ENCODE data around the gene THNSL1. TPM values are rescaled to one million over a fixed set of nuclear protein-coding genes. Genes with fewer than 3 reads are reported as not detected.
"Not testable (repeated sequence)": the region's sequence is repeated elsewhere in the genome, so short reads cannot be mapped to it uniquely, and the experiment has no call there.

THNSL1 gene
- total RNA-seq, 1 experiment from 2014 or later: 11.9 TPM

- in situ Hi-C loops (cut with HindIII; ENCODE audit: low pct_unique_long_range_greater_than_20kb, low sequenced_read_pairs): no loop called here
- no peak for DNase-seq (ENCODE audit: low read depth, low spot score)
Observed at GRCh38 chr10:24991298-24991697, 25.1 kb upstream of the THNSL1 start.

DNA sequence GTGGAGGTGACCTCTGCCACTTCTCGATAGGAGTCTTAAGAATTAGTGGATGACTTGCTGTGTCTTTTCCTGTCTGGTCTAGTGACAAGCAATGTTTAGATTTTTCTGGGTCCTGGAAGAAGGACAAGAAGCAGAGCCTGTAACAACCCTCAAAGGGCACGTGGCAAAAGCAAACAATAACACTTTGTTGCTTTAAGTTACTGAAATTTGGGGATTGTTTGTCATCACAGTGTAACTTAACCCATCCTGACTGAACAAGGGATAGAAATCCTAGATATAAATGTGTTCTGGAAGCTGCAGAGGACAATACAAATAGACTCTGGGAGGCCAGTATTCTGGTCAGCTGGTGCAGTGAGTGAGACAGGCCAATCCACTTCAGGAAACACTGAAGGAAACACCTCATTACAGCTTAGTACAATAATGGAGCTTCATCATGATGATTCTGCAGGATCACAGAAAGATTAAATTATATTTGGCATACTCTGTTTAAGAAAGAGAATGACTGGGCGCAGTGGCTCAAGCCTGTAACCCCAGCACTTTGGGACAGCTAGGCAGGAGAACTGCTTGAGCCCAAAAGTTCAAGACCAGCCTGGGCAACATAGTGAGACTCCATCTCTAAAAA is 23.8 kb upstream of the THNSL1 start:
- DNase-seq (ENCODE audit: low read depth, low spot score): no peak
- in situ Hi-C loops (cut with HindIII; ENCODE audit: low pct_unique_long_range_greater_than_20kb, low sequenced_read_pairs): no loop called here

DNA sequence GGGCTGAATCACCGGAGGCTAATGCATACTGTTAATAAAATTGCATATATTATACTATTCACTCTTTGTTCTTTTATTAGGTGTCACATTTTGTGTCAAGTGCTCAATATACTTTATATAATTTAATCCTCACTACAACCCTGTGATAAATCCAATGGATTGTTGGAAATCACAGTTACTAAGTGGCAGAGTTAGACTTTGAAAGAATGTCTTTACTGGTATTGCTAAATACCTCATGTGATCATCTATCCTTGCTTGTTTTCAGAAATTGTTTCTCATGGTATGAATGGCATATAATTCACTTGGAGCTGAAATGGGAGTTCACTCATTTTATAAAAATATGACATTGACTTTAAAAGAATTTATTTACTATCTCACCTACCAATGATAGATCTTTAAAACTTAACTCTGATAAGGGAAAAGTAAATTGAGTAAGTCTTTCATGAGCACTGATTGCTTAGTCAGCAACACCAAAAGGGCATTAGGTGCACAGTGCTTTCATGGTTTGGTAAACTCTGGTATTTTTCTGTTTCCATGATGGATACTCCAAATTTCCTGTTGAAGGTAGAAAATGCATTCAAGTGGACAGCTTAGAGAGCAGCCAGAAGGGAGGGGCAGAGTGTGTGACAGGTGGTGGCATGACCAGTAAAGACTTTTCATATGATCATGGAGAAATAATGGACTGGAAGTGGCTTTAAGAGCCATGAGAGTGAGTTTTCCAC is 23.0 kb upstream of the THNSL1 start:
- in situ Hi-C loops (cut with HindIII; ENCODE audit: low pct_unique_long_range_greater_than_20kb, low sequenced_read_pairs): no loop called here

DNA sequence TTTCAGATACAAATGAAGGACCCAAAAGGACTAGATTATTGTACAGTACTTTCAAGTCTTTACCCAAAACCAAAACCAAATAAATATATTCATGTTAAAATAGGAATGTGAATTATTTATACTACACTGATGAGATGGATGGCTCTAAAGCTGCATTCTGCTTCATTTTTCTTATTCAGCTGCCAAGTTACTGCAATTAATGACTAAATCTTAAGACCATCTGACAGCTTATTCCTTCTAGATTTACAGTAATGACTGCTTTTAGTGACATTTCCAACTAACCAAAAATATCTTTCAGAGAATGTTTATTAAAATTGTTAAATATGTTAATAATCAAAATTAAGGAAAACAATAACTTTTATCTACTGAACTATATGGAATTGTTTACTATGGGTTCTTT is 21.3 kb upstream of the THNSL1 start:
- no peak for DNase-seq (ENCODE audit: low read depth, low spot score)
- in situ Hi-C loops (cut with HindIII; ENCODE audit: low pct_unique_long_range_greater_than_20kb, low sequenced_read_pairs): no loop called here

More for the DNA sequence above, 23.0 kb upstream of the THNSL1 start:
- no peak for DNase-seq (ENCODE audit: low read depth, low spot score)

DNA sequence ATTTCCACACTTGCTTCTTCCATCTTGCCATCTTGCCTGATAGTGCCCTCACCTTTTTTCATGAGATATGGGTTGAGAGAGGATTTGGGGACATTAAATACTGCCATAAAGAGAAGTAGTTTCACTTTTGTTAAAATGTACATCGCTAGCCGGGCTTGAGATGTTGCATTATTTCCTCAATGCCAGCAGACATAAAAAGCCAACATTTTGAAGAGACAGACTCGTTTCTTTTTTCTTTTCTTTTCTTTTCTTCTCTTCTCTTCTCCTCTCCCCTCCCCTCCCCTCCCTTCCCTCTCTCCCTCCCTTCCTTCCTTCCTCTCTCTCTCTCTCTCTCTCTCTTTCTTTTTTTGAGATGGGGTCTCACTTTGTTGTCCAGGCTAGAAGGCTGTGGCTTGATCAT is 18.4 kb upstream of the THNSL1 start:
- no peak for DNase-seq (ENCODE audit: low read depth, low spot score)
- in situ Hi-C loops (cut with HindIII; ENCODE audit: low pct_unique_long_range_greater_than_20kb, low sequenced_read_pairs): no loop called here

DNA sequence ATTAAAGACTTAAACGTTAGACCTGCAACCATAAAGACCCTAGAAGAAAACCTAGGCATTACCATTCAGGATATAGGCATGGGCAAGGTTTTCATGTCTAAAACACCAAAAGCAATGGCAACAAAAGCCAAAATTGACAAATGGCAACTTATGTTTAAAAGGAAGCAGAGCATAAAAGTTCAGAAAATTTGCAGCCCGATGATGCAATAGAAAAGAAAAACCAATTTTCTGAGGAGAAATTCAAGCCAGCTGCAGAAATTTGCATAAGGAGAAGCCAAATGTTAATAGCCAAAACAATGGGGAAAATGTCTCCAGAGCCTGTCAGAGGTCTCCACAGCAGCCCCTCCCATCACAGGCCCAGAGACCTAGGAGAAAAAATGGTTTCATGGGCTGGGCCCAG is 4.8 kb upstream of the THNSL1 start:
- in situ Hi-C loops (cut with HindIII; ENCODE audit: low pct_unique_long_range_greater_than_20kb, low sequenced_read_pairs): not testable (repeated sequence)

GRCh38 chr10:25014579-25014978 is 1.8 kb upstream of the THNSL1 start:
- in situ Hi-C loops (cut with HindIII; ENCODE audit: low pct_unique_long_range_greater_than_20kb, low sequenced_read_pairs): no loop called here

More for the DNA sequence above, 4.8 kb upstream of the THNSL1 start:
- not testable (repeated sequence) for DNase-seq (ENCODE audit: low read depth, low spot score)

DNA sequence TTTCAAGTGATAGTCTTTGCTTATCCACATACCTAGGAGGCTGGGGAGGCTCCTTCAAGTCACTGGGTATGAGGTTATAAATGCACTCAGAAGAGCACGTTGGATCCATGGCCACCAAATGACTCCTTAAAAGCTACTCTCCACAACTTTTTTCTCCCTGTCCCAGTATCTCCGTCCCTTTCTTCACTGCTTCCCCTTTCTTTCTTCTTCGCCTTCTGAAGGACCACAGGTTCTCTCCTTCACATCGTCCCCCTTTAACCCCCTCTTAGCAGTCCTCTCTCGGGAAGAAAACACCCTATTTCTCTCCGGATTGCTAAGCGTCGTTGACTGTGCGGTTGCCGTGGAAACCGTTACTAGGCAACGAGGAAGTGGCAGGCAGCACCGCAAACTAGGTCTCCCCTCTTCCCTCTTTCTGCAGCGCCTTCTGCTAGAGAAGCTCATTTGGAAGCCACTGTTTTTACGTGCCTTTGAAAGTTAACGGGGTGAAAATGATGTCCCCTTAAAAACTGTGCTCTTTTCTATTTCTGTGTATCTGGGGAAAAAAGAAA is 510 bp upstream of the THNSL1 start, which contains the start of gene ENKUR:
Gene ENKUR (minus strand): TSS at position 331 of the 548 bp plus-strand sequence. CDS start 222 bp downstream, at position 109.
- DNase-seq (ENCODE audit: low read depth, low spot score): peak; percentile 92
- in situ Hi-C loops (cut with HindIII; ENCODE audit: low pct_unique_long_range_greater_than_20kb, low sequenced_read_pairs): no loop called here

More at GRCh38 chr10:25014579-25014978, 1.8 kb upstream of the THNSL1 start:
- DNase-seq (ENCODE audit: low read depth, low spot score): no peak

GRCh38 chr10:25017154-25017590 is 760 bp downstream of the THNSL1 start:
- no peak for DNase-seq (ENCODE audit: low read depth, low spot score)
- in situ Hi-C loops (cut with HindIII; ENCODE audit: low pct_unique_long_range_greater_than_20kb, low sequenced_read_pairs): no loop called here

DNA sequence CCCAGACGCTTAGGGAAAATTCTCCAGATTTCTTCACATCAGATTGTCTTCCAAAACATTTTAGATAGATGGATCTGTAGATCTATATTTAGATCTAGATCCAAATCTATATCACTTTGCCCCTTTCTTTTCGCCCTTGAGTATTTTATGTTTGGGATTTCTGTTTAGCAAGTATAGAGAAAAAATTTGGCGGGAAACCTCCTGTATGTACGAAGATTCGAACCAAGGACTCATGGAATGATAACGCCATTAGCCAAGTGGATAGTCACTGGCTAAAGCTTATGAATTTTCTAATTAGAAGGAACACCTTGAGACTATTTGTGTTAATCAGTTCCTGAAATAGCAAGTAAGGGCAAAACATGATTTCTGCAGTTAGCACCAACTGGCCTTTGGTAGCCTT is 1.2 kb downstream of the THNSL1 start:
- in situ Hi-C loops (cut with HindIII; ENCODE audit: low pct_unique_long_range_greater_than_20kb, low sequenced_read_pairs): no loop called here
- DNase-seq (ENCODE audit: low read depth, low spot score): no peak

- no peak for DNase-seq (ENCODE audit: low read depth, low spot score)
- in situ Hi-C loops (cut with HindIII; ENCODE audit: low pct_unique_long_range_greater_than_20kb, low sequenced_read_pairs): no loop called here
Observed at GRCh38 chr10:25018703-25019102, 2.3 kb downstream of the THNSL1 start.

- in situ Hi-C loops (cut with HindIII; ENCODE audit: low pct_unique_long_range_greater_than_20kb, low sequenced_read_pairs): no loop called here
- no peak for DNase-seq (ENCODE audit: low read depth, low spot score)
Observed at GRCh38 chr10:25023278-25023677, 6.9 kb downstream of the THNSL1 start.

- no peak for DNase-seq (ENCODE audit: low read depth, low spot score)
- in situ Hi-C loops (cut with HindIII; ENCODE audit: low pct_unique_long_range_greater_than_20kb, low sequenced_read_pairs): no loop called here
Observed at GRCh38 chr10:25024528-25024927, 8.1 kb downstream of the THNSL1 start.

- DNase-seq (ENCODE audit: low read depth, low spot score): peak; percentile 40
- in situ Hi-C loops (cut with HindIII; ENCODE audit: low pct_unique_long_range_greater_than_20kb, low sequenced_read_pairs): no loop called here
Observed at GRCh38 chr10:25026463-25026862, 10.1 kb downstream of the THNSL1 start.

DNA sequence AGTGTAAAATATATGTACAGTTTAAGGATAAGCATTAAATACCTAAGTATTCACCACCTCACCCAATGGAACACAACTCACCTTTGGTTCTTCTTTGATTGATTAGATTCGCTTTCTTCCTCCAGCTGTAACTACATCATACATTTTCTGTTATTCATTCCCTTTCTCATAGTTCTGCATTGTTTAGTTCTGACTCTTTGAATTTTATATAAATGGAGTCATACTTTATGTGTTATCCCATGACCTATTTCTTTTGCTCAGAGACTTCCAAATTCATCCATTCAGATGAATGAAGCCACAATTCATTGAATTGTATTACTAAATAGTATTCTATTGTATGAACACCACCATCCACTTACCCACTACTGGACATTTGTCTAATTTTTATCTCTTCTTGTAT is 12.3 kb downstream of the THNSL1 start:
- in situ Hi-C loops (cut with HindIII; ENCODE audit: low pct_unique_long_range_greater_than_20kb, low sequenced_read_pairs): no loop called here
- DNase-seq (ENCODE audit: low read depth, low spot score): peak; percentile 6

GRCh38 chr10:25029519-25029918 is 13.1 kb downstream of the THNSL1 start:
- in situ Hi-C loops (cut with HindIII; ENCODE audit: low pct_unique_long_range_greater_than_20kb, low sequenced_read_pairs): no loop called here
- DNase-seq (ENCODE audit: low read depth, low spot score): no peak

DNA sequence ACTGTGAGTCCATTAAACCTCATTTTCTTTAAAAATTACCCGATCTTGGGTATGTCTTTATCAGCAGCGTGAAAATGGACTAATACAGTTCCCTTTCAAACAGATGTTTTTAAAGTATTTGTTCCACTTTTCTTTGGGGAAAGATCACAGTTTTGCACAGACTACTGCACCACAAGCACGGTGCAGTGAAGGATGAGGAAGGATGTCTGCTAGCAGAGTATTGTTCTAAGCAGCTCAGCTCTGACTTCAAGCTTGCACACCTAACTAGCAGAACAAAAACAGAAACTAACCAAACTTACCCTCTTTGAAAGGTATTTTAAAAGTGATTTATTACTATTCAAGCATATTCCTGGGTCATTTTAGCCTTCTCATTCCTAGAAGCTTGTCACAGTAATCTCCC is 20.0 kb downstream of the THNSL1 start:
- no peak for DNase-seq (ENCODE audit: low read depth, low spot score)
- in situ Hi-C loops (cut with HindIII; ENCODE audit: low pct_unique_long_range_greater_than_20kb, low sequenced_read_pairs): no loop called here

DNA sequence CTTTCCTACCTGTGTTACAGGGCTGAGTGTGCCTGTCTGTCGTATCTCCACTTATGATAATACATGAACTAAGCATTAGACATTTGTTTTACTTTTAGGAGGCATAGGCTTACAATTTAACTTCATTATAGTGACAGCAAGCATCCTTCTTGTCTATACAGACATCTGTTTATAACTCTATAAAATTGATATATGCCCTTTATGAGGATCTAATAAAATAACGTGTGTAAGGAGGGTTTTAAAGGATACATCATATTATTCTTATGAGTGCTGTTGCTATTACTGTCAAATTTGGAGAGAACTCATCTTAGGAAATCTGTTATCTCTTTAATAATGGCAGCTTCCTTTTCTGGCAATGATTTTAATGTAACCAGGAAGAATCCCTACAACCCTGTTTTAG is 21.9 kb downstream of the THNSL1 start:
- in situ Hi-C loops (cut with HindIII; ENCODE audit: low pct_unique_long_range_greater_than_20kb, low sequenced_read_pairs): no loop called here
- no peak for DNase-seq (ENCODE audit: low read depth, low spot score)

DNA sequence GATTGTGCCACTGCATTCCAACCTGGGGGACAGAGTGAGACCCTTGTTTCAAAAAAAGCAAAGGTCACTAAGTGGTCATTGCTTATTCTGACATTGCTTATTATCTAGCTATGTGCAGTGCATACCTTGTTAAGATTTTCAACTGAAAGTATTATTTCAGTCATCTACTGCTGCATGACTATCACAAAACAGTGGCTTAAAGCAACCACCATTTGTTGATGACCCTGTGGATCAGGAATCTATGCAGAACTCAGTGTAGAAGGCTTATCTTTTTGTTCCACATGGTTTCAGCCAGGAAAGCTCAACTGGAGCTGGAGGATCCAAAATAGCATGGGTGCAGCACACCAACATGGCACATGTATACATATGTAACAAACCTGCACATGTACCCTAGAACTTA is 23.1 kb downstream of the THNSL1 start:
- DNase-seq (ENCODE audit: low read depth, low spot score): no peak
- in situ Hi-C loops (cut with HindIII; ENCODE audit: low pct_unique_long_range_greater_than_20kb, low sequenced_read_pairs): no loop called here

Measured in SK-MEL-5 (cell line).